ENCODE data around the gene MMEL1. TPM values are rescaled to one million over a fixed set of nuclear protein-coding genes. Genes with fewer than 3 reads are reported as not detected.

Gene MMEL1
- total RNA-seq, 1 experiment from 2014 or later = not detected

DNA sequence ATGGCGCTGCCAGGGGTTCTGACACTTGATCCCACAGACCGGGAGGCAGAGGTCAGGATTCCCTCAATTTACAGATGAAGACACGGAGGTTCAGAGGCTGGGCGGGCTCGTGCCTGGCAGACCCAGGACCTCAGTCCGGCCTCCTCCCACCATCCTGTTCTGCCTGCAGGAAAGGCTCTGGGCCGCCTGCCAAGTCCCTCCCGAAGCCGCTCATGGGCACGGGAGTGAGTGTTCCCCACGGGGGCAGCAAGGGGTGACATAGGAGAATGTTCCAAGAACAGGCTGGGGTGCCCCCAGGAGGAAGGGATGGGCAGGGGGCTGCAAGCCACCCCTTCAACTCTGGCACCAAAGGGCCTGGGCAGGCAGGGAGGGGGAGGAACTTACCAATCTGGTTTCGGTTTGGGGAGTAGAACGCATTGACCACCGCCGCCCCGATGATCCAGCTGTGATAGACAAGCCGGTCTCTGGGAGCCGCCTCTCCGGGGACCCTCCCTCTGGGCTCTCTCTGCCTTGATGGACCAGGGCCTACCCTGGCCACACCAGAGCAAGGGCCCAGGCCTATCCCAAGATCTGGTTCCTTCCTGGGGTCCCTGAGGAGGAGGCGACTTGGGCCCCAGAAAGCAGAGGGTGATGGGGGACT lies 38.7 kb downstream of the MMEL1 start:
- H3K4me3 Mint-ChIP-seq (ENCODE audit: unreplicated experiment) = no peak overlapping the region

GRCh38 chr1:2593251-2593878 lies 39.5 kb downstream of the MMEL1 start:
- H3K27ac Mint-ChIP-seq (ENCODE audit: low read depth, unreplicated experiment) = no peak overlapping the region
- H3K9me3 Mint-ChIP-seq (ENCODE audit: unreplicated experiment) = no peaks in the 10 kb centered on the region
- ChIA-PET POLR2A (no interaction called here), CTCF (no interaction called here)
- DNase-seq (ENCODE audit: unreplicated experiment) = no peak
- H3K36me3 Mint-ChIP-seq (ENCODE audit: insufficient read depth, unreplicated experiment) = peaks cover 6% of the 10 kb centered on the region
- no TSS peak for BruUV-seq (replicated peaks)
- no peaks in the 10 kb centered on the region for H3K4me1 Mint-ChIP-seq (ENCODE audit: insufficient read depth, unreplicated experiment)
- intact Hi-C loops (cut with micrococcal nuclease) = no loop called here
- no peak overlapping the region for H3K4me3 Mint-ChIP-seq (ENCODE audit: unreplicated experiment)
- no peak for TF ChIP-seq CTCF (IDR thresholded peaks at IDR 0.05; ENCODE audit: unreplicated experiment)
- peaks cover 8% of the 10 kb centered on the region for H3K27me3 Mint-ChIP-seq (ENCODE audit: insufficient read depth, unreplicated experiment)

More for the DNA sequence above, 38.7 kb downstream of the MMEL1 start:
- peaks cover 16% of the 10 kb centered on the region for H3K27me3 Mint-ChIP-seq (ENCODE audit: insufficient read depth, unreplicated experiment)
- H3K27ac Mint-ChIP-seq (ENCODE audit: low read depth, unreplicated experiment) = no peak overlapping the region
- BruUV-seq (replicated peaks) = no TSS peak
- ChIA-PET POLR2A (no interaction called here), CTCF (no interaction called here)
- peak; percentile 28 for DNase-seq (ENCODE audit: unreplicated experiment)
- no peak for TF ChIP-seq CTCF (IDR thresholded peaks at IDR 0.05; ENCODE audit: unreplicated experiment)
- H3K36me3 Mint-ChIP-seq (ENCODE audit: insufficient read depth, unreplicated experiment) = peaks cover 6% of the 10 kb centered on the region
- H3K4me1 Mint-ChIP-seq (ENCODE audit: insufficient read depth, unreplicated experiment) = no peaks in the 10 kb centered on the region
- intact Hi-C loops (cut with micrococcal nuclease) = no loop called here
- no peaks in the 10 kb centered on the region for H3K9me3 Mint-ChIP-seq (ENCODE audit: unreplicated experiment)

DNA sequence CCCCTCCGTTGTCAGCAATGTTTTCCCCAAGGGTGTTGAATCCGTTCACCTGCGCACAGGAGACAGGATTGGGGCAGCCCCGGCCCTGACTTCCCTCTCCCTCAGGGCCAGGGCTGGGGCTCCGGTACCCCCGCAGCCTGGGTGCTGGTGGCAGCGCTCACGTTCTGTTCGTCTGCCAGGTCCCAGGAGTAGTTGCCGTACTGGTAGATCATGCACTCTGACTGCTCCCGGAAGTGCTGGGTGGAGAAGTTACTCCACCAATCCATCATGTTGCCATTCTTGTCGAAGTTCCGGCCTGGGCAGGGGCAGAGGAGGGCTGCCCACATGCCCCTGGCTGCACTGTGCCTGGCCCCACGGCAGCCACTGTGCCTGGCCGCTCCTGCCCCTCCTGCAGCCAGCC lies 40.1 kb downstream of the MMEL1 start:
- peaks cover 6% of the 10 kb centered on the region for H3K36me3 Mint-ChIP-seq (ENCODE audit: insufficient read depth, unreplicated experiment)
- intact Hi-C loops (cut with micrococcal nuclease) = no loop called here
- ChIA-PET POLR2A (no interaction called here), CTCF (no interaction called here)
- TF ChIP-seq CTCF (IDR thresholded peaks at IDR 0.05; ENCODE audit: unreplicated experiment) = no peak
- no peaks in the 10 kb centered on the region for H3K4me1 Mint-ChIP-seq (ENCODE audit: insufficient read depth, unreplicated experiment)
- no TSS peak for BruUV-seq (replicated peaks)
- DNase-seq (ENCODE audit: unreplicated experiment) = no peak
- peaks cover 1% of the 10 kb centered on the region for H3K27me3 Mint-ChIP-seq (ENCODE audit: insufficient read depth, unreplicated experiment)
- H3K9me3 Mint-ChIP-seq (ENCODE audit: unreplicated experiment) = no peaks in the 10 kb centered on the region
- no peak overlapping the region for H3K27ac Mint-ChIP-seq (ENCODE audit: low read depth, unreplicated experiment)
- no peak overlapping the region for H3K4me3 Mint-ChIP-seq (ENCODE audit: unreplicated experiment)

- ChIA-PET POLR2A (no interaction called here), CTCF (no interaction called here)
- H3K27ac Mint-ChIP-seq (ENCODE audit: low read depth, unreplicated experiment) = no peak overlapping the region
- no peak for DNase-seq (ENCODE audit: unreplicated experiment)
- intact Hi-C loops (cut with micrococcal nuclease) = no loop called here
- no peak for TF ChIP-seq CTCF (IDR thresholded peaks at IDR 0.05; ENCODE audit: unreplicated experiment)
- H3K4me1 Mint-ChIP-seq (ENCODE audit: insufficient read depth, unreplicated experiment) = no peaks in the 10 kb centered on the region
- no peaks in the 10 kb centered on the region for H3K27me3 Mint-ChIP-seq (ENCODE audit: insufficient read depth, unreplicated experiment)
- no TSS peak for BruUV-seq (replicated peaks)
- H3K9me3 Mint-ChIP-seq (ENCODE audit: unreplicated experiment) = no peaks in the 10 kb centered on the region
- H3K4me3 Mint-ChIP-seq (ENCODE audit: unreplicated experiment) = no peak overlapping the region
- H3K36me3 Mint-ChIP-seq (ENCODE audit: insufficient read depth, unreplicated experiment) = peaks cover 9% of the 10 kb centered on the region
Measured at GRCh38 chr1:2591581-2592261, 41.1 kb downstream of the MMEL1 start.
